PFSK-1 (cell line): Measurements from ENCODE around the gene CSTF2. TPM values are rescaled to one million over a fixed set of nuclear protein-coding genes. Genes with fewer than 3 reads are reported as not detected.
A peak's percentile ranks its signal among the peaks of the same experiment; 100 is the strongest.

Experiments
- FOXP2 ChIP-seq: optimal IDR thresholded peaks from 2 replicates; pipeline ENCODE3; 2011; ENCODE audit warnings: borderline replicate concordance, control low read depth, inconsistent platforms; ENCODE audit not compliant: insufficient read depth; ENCODE audit errors: extremely low read length, extremely low read depth
- POLR2AphosphoS5 ChIP-seq: IDR thresholded peaks from 2 replicates; pipeline ENCODE4 v1.6.1; 2012; ENCODE audit warnings: low read depth, mild to moderate bottlenecking, control low read depth, low read length, moderate library complexity
- SIN3A ChIP-seq: IDR thresholded peaks from 2 replicates; pipeline ENCODE4 v1.6.1; 2012; ENCODE audit warnings: mild to moderate bottlenecking, low read length, moderate library complexity, borderline replicate concordance; ENCODE audit not compliant: insufficient read depth
- TAF1 ChIP-seq: IDR thresholded peaks from 2 replicates; pipeline ENCODE4 v1.6.1; 2012; ENCODE audit warnings: low read length, control low read depth, borderline replicate concordance; ENCODE audit not compliant: insufficient read depth
- polyA plus RNA-seq: library from polyadenylated mRNA; unstranded; fragments of >200 nt; gene quantifications from one replicate; pipeline ENCODE4 v1.2.1, GENCODE V29; 2012; ENCODE audit warnings: low read depth, missing spikeins; ENCODE audit not compliant: insufficient read length
- TF ChIP-seq, protein P1 (sequence below), 2 experiments: IDR thresholded peaks; 2 replicates each; pipeline versions ENCODE4 v1.6.1 to v1.8.0; 2011 to 2012; ENCODE audit warnings: low read depth in 2 of 2, low read length in 2 of 2, control low read depth in 1 of 2, inconsistent platforms in 1 of 2, mild to moderate bottlenecking in 1 of 2, moderate library complexity in 1 of 2; ENCODE audit not compliant: insufficient read depth in 1 of 2

The CSTF2 gene, protein sequence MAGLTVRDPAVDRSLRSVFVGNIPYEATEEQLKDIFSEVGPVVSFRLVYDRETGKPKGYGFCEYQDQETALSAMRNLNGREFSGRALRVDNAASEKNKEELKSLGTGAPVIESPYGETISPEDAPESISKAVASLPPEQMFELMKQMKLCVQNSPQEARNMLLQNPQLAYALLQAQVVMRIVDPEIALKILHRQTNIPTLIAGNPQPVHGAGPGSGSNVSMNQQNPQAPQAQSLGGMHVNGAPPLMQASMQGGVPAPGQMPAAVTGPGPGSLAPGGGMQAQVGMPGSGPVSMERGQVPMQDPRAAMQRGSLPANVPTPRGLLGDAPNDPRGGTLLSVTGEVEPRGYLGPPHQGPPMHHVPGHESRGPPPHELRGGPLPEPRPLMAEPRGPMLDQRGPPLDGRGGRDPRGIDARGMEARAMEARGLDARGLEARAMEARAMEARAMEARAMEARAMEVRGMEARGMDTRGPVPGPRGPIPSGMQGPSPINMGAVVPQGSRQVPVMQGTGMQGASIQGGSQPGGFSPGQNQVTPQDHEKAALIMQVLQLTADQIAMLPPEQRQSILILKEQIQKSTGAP
- polyA plus RNA-seq = 20.5 TPM

GRCh38 chrX:100819837-100820666, at the start of gene CSTF2:
Gene CSTF2 (plus strand): TSS chrX:100820391. CDS start chrX:100820417, 26 bp downstream.
- TF ChIP-seq, protein P1, sequence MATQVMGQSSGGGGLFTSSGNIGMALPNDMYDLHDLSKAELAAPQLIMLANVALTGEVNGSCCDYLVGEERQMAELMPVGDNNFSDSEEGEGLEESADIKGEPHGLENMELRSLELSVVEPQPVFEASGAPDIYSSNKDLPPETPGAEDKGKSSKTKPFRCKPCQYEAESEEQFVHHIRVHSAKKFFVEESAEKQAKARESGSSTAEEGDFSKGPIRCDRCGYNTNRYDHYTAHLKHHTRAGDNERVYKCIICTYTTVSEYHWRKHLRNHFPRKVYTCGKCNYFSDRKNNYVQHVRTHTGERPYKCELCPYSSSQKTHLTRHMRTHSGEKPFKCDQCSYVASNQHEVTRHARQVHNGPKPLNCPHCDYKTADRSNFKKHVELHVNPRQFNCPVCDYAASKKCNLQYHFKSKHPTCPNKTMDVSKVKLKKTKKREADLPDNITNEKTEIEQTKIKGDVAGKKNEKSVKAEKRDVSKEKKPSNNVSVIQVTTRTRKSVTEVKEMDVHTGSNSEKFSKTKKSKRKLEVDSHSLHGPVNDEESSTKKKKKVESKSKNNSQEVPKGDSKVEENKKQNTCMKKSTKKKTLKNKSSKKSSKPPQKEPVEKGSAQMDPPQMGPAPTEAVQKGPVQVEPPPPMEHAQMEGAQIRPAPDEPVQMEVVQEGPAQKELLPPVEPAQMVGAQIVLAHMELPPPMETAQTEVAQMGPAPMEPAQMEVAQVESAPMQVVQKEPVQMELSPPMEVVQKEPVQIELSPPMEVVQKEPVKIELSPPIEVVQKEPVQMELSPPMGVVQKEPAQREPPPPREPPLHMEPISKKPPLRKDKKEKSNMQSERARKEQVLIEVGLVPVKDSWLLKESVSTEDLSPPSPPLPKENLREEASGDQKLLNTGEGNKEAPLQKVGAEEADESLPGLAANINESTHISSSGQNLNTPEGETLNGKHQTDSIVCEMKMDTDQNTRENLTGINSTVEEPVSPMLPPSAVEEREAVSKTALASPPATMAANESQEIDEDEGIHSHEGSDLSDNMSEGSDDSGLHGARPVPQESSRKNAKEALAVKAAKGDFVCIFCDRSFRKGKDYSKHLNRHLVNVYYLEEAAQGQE (IDR thresholded peaks at IDR 0.05; ENCODE audit: insufficient read depth in 1 of 2, low read depth in 2 of 2, low read length in 2 of 2) = 0 out of 4 replicates have a peak, but pooled peaks of 1 of the 2 experiments have one; percentile 47
- TF ChIP-seq POLR2AphosphoS5 (peak; percentile 88), SIN3A (no peak), TAF1 (peak; percentile 92; the same call in 1 of the 2 replicates), FOXP2 (peak; percentile 81)

DNA sequence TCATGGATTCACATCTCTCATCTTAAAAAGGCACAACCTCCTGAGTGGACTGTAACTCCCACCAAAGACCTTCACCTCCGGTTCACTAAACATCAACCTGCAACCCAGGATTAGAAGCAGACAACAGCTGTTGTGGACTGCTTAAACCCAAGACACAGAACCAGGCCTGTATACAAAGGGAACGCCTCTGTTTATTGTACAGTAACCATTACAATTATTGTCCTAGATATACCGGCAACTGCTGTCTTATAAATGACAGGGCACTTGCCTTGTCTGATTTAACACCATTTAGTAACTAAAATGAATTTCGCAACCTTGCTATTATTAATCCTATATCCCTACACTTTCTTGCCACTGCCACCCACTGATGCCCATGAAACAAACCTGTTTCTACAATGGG, 22.8 kb upstream of the CSTF2 start:
- no peak for TF ChIP-seq TAF1
- TF ChIP-seq POLR2AphosphoS5 = no peak
- TF ChIP-seq, protein P1 (IDR thresholded peaks at IDR 0.05; ENCODE audit: insufficient read depth in 1 of 2, low read depth in 2 of 2, low read length in 2 of 2) = no peak
- TF ChIP-seq SIN3A = no peak
- TF ChIP-seq FOXP2 = no peak

- TF ChIP-seq TAF1 (no peak), POLR2AphosphoS5 (no peak)
These were observed 21.5 kb upstream of the CSTF2 start for GRCh38 chrX:100798484-100799214.

GRCh38 chrX:100802843-100803242, 17.3 kb upstream of the CSTF2 start:
- TF ChIP-seq POLR2AphosphoS5 (no peak), TAF1 (no peak), SIN3A (no peak), FOXP2 (no peak)
- TF ChIP-seq, protein P1 (IDR thresholded peaks at IDR 0.05; ENCODE audit: insufficient read depth in 1 of 2, low read depth in 2 of 2, low read length in 2 of 2) = no peak

- TF ChIP-seq SIN3A = no peak
- no peak for TF ChIP-seq POLR2AphosphoS5
- no peak for TF ChIP-seq TAF1
- TF ChIP-seq, protein P1 (IDR thresholded peaks at IDR 0.05; ENCODE audit: insufficient read depth in 1 of 2, low read depth in 2 of 2, low read length in 2 of 2) = no peak
- TF ChIP-seq FOXP2 = no peak
These were observed 15.4 kb upstream of the CSTF2 start for GRCh38 chrX:100804780-100805179.
